Psoas muscle (tissue), 8 donors: Measurements from ENCODE around the gene NLRC5. TPM values are rescaled to one million over a fixed set of nuclear protein-coding genes. Genes with fewer than 3 reads are reported as not detected.

Source experiments
- ATAC-seq, 4 donors: fragments of 200-7000 bp; cut with Tn5 transposase; one replicate each; pipeline ENCODE4 v1.9.1; 2020; ENCODE audit warnings: moderate library complexity in 3 of 4, mild to moderate bottlenecking in 2 of 4
- DNase-seq, 2 donors: peaks; one replicate each; pipeline ENCODE4 v3.0.0-alpha.2; 2020
- H3K27ac ChIP-seq: fragments of 200-600 bp; one replicate; pipeline ENCODE4 v1.8.0; 2022
- H3K27me3 ChIP-seq, 3 donors: fragments of 200-600 bp in 1 of 3; one replicate each; pipeline versions ENCODE4 v1.6.1 to v1.8.0; 2013 to 2022; ENCODE audit warnings: low read length in 2 of 3, mild to moderate bottlenecking in 2 of 3, moderate library complexity in 1 of 3; ENCODE audit not compliant: insufficient read depth in 3 of 3
- H3K36me3 ChIP-seq, 2 donors: fragments of 200-600 bp in 1 of 2; one replicate each; pipeline versions ENCODE4 v1.6.1 to v1.8.0; 2013 to 2022; ENCODE audit warnings: low read depth in 1 of 2, mild to moderate bottlenecking in 1 of 2, moderate library complexity in 1 of 2; ENCODE audit not compliant: insufficient read depth in 1 of 2
- H3K4me1 ChIP-seq: fragments of 200-600 bp; one replicate; pipeline ENCODE4 v1.8.0; 2022
- H3K4me3 ChIP-seq: fragments of 200-600 bp; one replicate; pipeline ENCODE4 v1.8.0; 2022; ENCODE audit warnings: mild to moderate bottlenecking
- H3K9me3 ChIP-seq: fragments of 200-600 bp; one replicate; pipeline ENCODE4 v1.8.0; 2022
- WGBS, 3 donors: extraction: QIAGEN DNeasy Blood & Tissue Kit; methylation state at CpG; one replicate each; pipeline versions ENCODE4 v1.1.6 to v1.1.7; 2013; 5-methylcytosine and 5-hydroxymethylcytosine counted together
- intact Hi-C, 2 donors: fragments of 100-400 bp; cut with DNase I; formaldehyde crosslinking; loops; one replicate each; pipeline versions ENCODE4 v1.11.0 to v1.14.2; 2022
- polyA plus RNA-seq, 3 donors: library from polyadenylated mRNA; stranded (reverse); fragments of 200-250 nt; gene quantifications; one replicate each; pipeline ENCODE4 v1.2.3, GENCODE V29; 2013
- total RNA-seq, 4 donors: library from RNA; stranded (reverse); fragmentation: NEBNext Ultra II Directional in 2 of 4; extraction: Animal tissue kit (Norgen Biotek cat#: 25700) in 2 of 4; gene quantifications; one replicate each; pipeline versions ENCODE4 v1.2.1 to v1.2.4, GENCODE V29; 2021 to 2023
- TF ChIP-seq, protein P1 (sequence below): fragments of 200-600 bp; IDR thresholded peaks from one replicate; pipeline ENCODE4 v1.8.0; 2022; ENCODE audit warnings: antibody characterized with exemption
- donor health status: healthy with polysubstance abuse.
- donor health status: DM: no; HTN: no; CAD: no; lungs with moderate emphysema.
- donor health status: Bipolar disorder and iron deficiency.
- donor health status: healthy.
- donor health status: DM: yes; HTN: yes; CAD: no.
- donor health status: DM: no; HTN: no; CAD: no.
- donor health status: DM: no; HTN: no; CAD: no.
- donor health status: DM: yes; HTN: yes; CAD: no.

NLRC5 gene
- total and polyA plus RNA-seq, 7 donors, result 2.3 to 13.6 (median 6.4) TPM

GRCh38 chr16:57045694-57046381 lies 56.5 kb downstream of the NLRC5 start:
- intact Hi-C loops, result loop anchor here (2.0 to 5.0 kb wide), 4 partner anchors 29 to 179 kb away; partner anchors contain the start of gene SLC12A3 (in 1 of the 2)
- H3K27me3 ChIP-seq, result no peaks in the 10 kb centered on the region
- no peaks in the 10 kb centered on the region for H3K9me3 ChIP-seq
- no peak overlapping the region for H3K27ac ChIP-seq
- H3K36me3 ChIP-seq, result no peaks in the 10 kb centered on the region
- TF ChIP-seq, protein P1, sequence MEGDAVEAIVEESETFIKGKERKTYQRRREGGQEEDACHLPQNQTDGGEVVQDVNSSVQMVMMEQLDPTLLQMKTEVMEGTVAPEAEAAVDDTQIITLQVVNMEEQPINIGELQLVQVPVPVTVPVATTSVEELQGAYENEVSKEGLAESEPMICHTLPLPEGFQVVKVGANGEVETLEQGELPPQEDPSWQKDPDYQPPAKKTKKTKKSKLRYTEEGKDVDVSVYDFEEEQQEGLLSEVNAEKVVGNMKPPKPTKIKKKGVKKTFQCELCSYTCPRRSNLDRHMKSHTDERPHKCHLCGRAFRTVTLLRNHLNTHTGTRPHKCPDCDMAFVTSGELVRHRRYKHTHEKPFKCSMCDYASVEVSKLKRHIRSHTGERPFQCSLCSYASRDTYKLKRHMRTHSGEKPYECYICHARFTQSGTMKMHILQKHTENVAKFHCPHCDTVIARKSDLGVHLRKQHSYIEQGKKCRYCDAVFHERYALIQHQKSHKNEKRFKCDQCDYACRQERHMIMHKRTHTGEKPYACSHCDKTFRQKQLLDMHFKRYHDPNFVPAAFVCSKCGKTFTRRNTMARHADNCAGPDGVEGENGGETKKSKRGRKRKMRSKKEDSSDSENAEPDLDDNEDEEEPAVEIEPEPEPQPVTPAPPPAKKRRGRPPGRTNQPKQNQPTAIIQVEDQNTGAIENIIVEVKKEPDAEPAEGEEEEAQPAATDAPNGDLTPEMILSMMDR, result peak; percentile 59
- ATAC-seq (peak; percentile 80 to 92 (median 82)), DNase-seq (peak; percentile 75 to 82)
- WGBS, 3 donors, result 15 to 24% (median 22%) methylated on average over 13 of the region's 13 CpGs
- no peaks in the 10 kb centered on the region for H3K4me1 ChIP-seq
- peak overlapping the region; percentile 38 for H3K4me3 ChIP-seq

GRCh38 chr16:57048095-57048494 lies 58.7 kb downstream of the NLRC5 start:
- H3K4me1 ChIP-seq, result no peaks in the 10 kb centered on the region
- no peak for ATAC-seq
- DNase-seq, result no peak
- H3K27ac ChIP-seq, result no peak overlapping the region
- no peaks in the 10 kb centered on the region for H3K36me3 ChIP-seq
- intact Hi-C loops, result loop anchor here in 1 of 2 donors (5.0 kb wide), 1 partner anchor 181 kb away; the partner anchor contains the start of gene SLC12A3
- no peaks in the 10 kb centered on the region for H3K27me3 ChIP-seq
- TF ChIP-seq, protein P1, result no peak
- WGBS, 3 donors, result 62 to 80% (median 78%) methylated on average over 2 of the region's 2 CpGs
- no peaks in the 10 kb centered on the region for H3K9me3 ChIP-seq
- H3K4me3 ChIP-seq, result no peak overlapping the region

GRCh38 chr16:57049678-57050077 lies 60.3 kb downstream of the NLRC5 start:
- Histone ChIP-seq H3K36me3 (no peaks in the 10 kb centered on the region), H3K27ac (no peak overlapping the region), H3K9me3 (no peaks in the 10 kb centered on the region), H3K4me3 (no peak overlapping the region), H3K4me1 (no peaks in the 10 kb centered on the region), H3K27me3 (no peaks in the 10 kb centered on the region)
- DNase-seq (no peak), ATAC-seq (no peak)
- intact Hi-C loops, result loop anchor here in 1 of 2 donors (5.0 kb wide), 1 partner anchor 182 kb away; the partner anchor contains the start of gene SLC12A3
- 94 to 97% (median 94%) methylated on average over 4 of the region's 4 CpGs for WGBS, 3 donors
- TF ChIP-seq, protein P1, result no peak

GRCh38 chr16:57051696-57052228 lies 62.4 kb downstream of the NLRC5 start:
- H3K36me3 ChIP-seq, result no peaks in the 10 kb centered on the region
- H3K4me1 ChIP-seq, result no peaks in the 10 kb centered on the region
- TF ChIP-seq, protein P1, result no peak
- no peak overlapping the region for H3K27ac ChIP-seq
- ATAC-seq, result no peak
- no peaks in the 10 kb centered on the region for H3K27me3 ChIP-seq
- WGBS, 3 donors, result 91 to 94% (median 93%) methylated on average over 11 of the region's 11 CpGs
- intact Hi-C loops, result no loop called here
- no peak for DNase-seq
- H3K4me3 ChIP-seq, result no peak overlapping the region
- H3K9me3 ChIP-seq, result no peaks in the 10 kb centered on the region
